Activated CD4-positive, alpha-beta T cell treated with anti-CD3 and anti-CD28 coated beads, Interleukin-2, amount 10 ng/mL, durations not matched to agents 7 days and 5 days (primary cell): ENCODE results near the gene MSH3. TPM values are rescaled to one million over a fixed set of nuclear protein-coding genes. Genes with fewer than 3 reads are reported as not detected.
A peak's percentile ranks its signal among the peaks of the same experiment; 100 is the strongest.
"Not testable (repeated sequence)": the region's sequence is repeated elsewhere in the genome, so short reads cannot be mapped to it uniquely, and the experiment has no call there.

ENCODE experiments used
- CTCF ChIA-PET: fragments of 350-600 bp; sonication (Branson Sonifier 250); formaldehyde crosslinking; loops from one replicate; lab custom pipeline; 2021; ENCODE audit warnings: antibody characterized with exemption; lab: Charles Lee
- POLR2A ChIA-PET: fragments of 350-600 bp; sonication (Branson Sonifier 250); formaldehyde crosslinking; loops from one replicate; lab custom pipeline; 2021; ENCODE audit warnings: antibody characterized with exemption; lab: Charles Lee
- DNase-seq: peaks from one replicate; pipeline ENCODE4 v3.0.0-alpha.2; 2020
- H3K27ac Mint-ChIP-seq: one replicate; pipeline ENCODE4 v1.8.0; 2021; ENCODE audit warnings: mild to moderate bottlenecking, moderate library complexity, mixed read lengths
- H3K27me3 Mint-ChIP-seq: one replicate; pipeline ENCODE4 v1.8.0; 2021; ENCODE audit warnings: mixed read lengths
- H3K36me3 Mint-ChIP-seq: one replicate; pipeline ENCODE4 v1.8.0; 2021; ENCODE audit warnings: low read depth, mixed read lengths
- H3K4me1 Mint-ChIP-seq: one replicate; pipeline ENCODE4 v1.8.0; 2021; ENCODE audit warnings: mixed read lengths
- H3K4me3 Mint-ChIP-seq: one replicate; pipeline ENCODE4 v1.8.0; 2021; ENCODE audit warnings: mild to moderate bottlenecking, moderate library complexity, mixed read lengths
- H3K9me3 Mint-ChIP-seq: one replicate; pipeline ENCODE4 v1.8.0; 2021; ENCODE audit warnings: mixed read lengths
- total RNA-seq, 2 experiments: library from RNA; stranded (reverse); gene quantifications; one replicate each; pipeline ENCODE4 v1.2.3, GENCODE V29; 2021

The MSH3 gene
- total RNA-seq, 2 experiments from 2014 or later = 23.2 to 25.4 TPM

GRCh38 chr5:80764786-80765185 lies 110.3 kb downstream of the MSH3 start:
- Mint-ChIP-seq H3K4me3 (no peak overlapping the region), H3K9me3 (peaks cover 8% of the 10 kb centered on the region), H3K4me1 (peaks cover 19% of the 10 kb centered on the region), H3K27me3 (no peaks in the 10 kb centered on the region), H3K36me3 (peaks cover 51% of the 10 kb centered on the region), H3K27ac (no peak overlapping the region)
- ChIA-PET CTCF (no interaction called here), POLR2A (no interaction called here)
- DNase-seq = no peak

- POLR2A ChIA-PET = no interaction called here
- Mint-ChIP-seq H3K4me3 (no peak overlapping the region), H3K27ac (no peak overlapping the region), H3K27me3 (no peaks in the 10 kb centered on the region), H3K36me3 (peaks cover 39% of the 10 kb centered on the region), H3K9me3 (no peaks in the 10 kb centered on the region), H3K4me1 (peaks cover 13% of the 10 kb centered on the region)
- CTCF ChIA-PET = interaction anchor here (1.0 kb wide), 1 partner anchor 14 kb away, joined by 3 read pairs; no protein-coding TSS in a partner anchor
- peak; percentile 34 for DNase-seq
Measured at GRCh38 chr5:80777347-80778287, 123.2 kb downstream of the MSH3 start.

GRCh38 chr5:80780024-80780423 lies 125.6 kb downstream of the MSH3 start:
- Mint-ChIP-seq H3K4me1 (peaks cover 13% of the 10 kb centered on the region), H3K27ac (no peak overlapping the region), H3K27me3 (no peaks in the 10 kb centered on the region), H3K4me3 (no peak overlapping the region), H3K9me3 (no peaks in the 10 kb centered on the region), H3K36me3 (peaks cover 42% of the 10 kb centered on the region)
- ChIA-PET POLR2A (no interaction called here), CTCF (no interaction called here)
- no peak for DNase-seq

GRCh38 chr5:80780761-80781285 lies 126.4 kb downstream of the MSH3 start:
- Mint-ChIP-seq H3K4me1 (peaks cover 13% of the 10 kb centered on the region), H3K27ac (no peak overlapping the region), H3K4me3 (no peak overlapping the region), H3K9me3 (no peaks in the 10 kb centered on the region), H3K36me3 (peaks cover 47% of the 10 kb centered on the region), H3K27me3 (no peaks in the 10 kb centered on the region)
- ChIA-PET CTCF (interaction anchor here (1.1 kb wide), 1 partner anchor 19 kb away, joined by 3 read pairs; no protein-coding TSS in a partner anchor), POLR2A (no interaction called here)
- no peak for DNase-seq

GRCh38 chr5:80781356-80781755 lies 126.9 kb downstream of the MSH3 start:
- CTCF ChIA-PET = interaction anchor here (1.1 kb wide), 1 partner anchor 19 kb away, joined by 3 read pairs; no protein-coding TSS in a partner anchor
- H3K4me3 Mint-ChIP-seq = no peak overlapping the region
- DNase-seq = no peak
- POLR2A ChIA-PET = no interaction called here
- no peaks in the 10 kb centered on the region for H3K9me3 Mint-ChIP-seq
- H3K27ac Mint-ChIP-seq = no peak overlapping the region
- peaks cover 47% of the 10 kb centered on the region for H3K36me3 Mint-ChIP-seq
- no peaks in the 10 kb centered on the region for H3K27me3 Mint-ChIP-seq
- H3K4me1 Mint-ChIP-seq = peaks cover 13% of the 10 kb centered on the region

- peaks cover 40% of the 10 kb centered on the region for H3K36me3 Mint-ChIP-seq
- no peak for DNase-seq
- ChIA-PET POLR2A (no interaction called here), CTCF (no interaction called here)
- H3K27ac Mint-ChIP-seq = no peak overlapping the region
- H3K27me3 Mint-ChIP-seq = no peaks in the 10 kb centered on the region
- no peak overlapping the region for H3K4me3 Mint-ChIP-seq
- peaks cover 8% of the 10 kb centered on the region for H3K4me1 Mint-ChIP-seq
- H3K9me3 Mint-ChIP-seq = no peaks in the 10 kb centered on the region
Measured at GRCh38 chr5:80782626-80783025, 128.2 kb downstream of the MSH3 start.

GRCh38 chr5:80783751-80784150 lies 129.3 kb downstream of the MSH3 start:
- H3K27me3 Mint-ChIP-seq, POLR2A ChIA-PET, H3K9me3 Mint-ChIP-seq, H3K27ac Mint-ChIP-seq, H3K4me1 Mint-ChIP-seq, DNase-seq, H3K4me3 Mint-ChIP-seq: not testable (repeated sequence)
- CTCF ChIA-PET = interaction anchor here (0.9 kb wide), 1 partner anchor 10 kb away, joined by 4 read pairs; no protein-coding TSS in a partner anchor
- H3K36me3 Mint-ChIP-seq = peaks cover 37% of the 10 kb centered on the region

DNA sequence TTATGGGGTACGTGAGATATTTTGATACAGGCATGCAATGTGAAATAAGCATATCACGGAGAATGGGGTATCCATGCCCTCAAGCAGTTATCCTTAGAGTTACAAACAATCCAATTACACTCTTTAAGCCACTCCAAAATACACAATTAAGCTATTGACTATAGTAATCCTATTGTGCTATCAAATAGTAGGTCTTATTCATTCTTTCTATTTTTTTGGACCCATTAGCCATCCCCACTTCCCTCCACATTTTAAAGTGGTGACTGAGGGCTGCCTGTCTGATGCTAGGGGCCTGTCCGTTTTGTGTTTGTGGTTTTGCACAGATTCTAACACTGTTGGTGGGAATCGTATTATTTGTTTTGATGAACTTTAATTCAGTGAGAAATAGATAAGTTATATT lies 130.0 kb downstream of the MSH3 start:
- POLR2A ChIA-PET = no interaction called here
- H3K27me3 Mint-ChIP-seq = no peaks in the 10 kb centered on the region
- CTCF ChIA-PET = interaction anchor here (0.9 kb wide), 1 partner anchor 9 kb away, joined by 4 read pairs; no protein-coding TSS in a partner anchor
- peaks cover 35% of the 10 kb centered on the region for H3K36me3 Mint-ChIP-seq
- no peak for DNase-seq
- H3K4me3 Mint-ChIP-seq = no peak overlapping the region
- no peaks in the 10 kb centered on the region for H3K9me3 Mint-ChIP-seq
- H3K27ac Mint-ChIP-seq = no peak overlapping the region
- peaks cover 2% of the 10 kb centered on the region for H3K4me1 Mint-ChIP-seq

DNA sequence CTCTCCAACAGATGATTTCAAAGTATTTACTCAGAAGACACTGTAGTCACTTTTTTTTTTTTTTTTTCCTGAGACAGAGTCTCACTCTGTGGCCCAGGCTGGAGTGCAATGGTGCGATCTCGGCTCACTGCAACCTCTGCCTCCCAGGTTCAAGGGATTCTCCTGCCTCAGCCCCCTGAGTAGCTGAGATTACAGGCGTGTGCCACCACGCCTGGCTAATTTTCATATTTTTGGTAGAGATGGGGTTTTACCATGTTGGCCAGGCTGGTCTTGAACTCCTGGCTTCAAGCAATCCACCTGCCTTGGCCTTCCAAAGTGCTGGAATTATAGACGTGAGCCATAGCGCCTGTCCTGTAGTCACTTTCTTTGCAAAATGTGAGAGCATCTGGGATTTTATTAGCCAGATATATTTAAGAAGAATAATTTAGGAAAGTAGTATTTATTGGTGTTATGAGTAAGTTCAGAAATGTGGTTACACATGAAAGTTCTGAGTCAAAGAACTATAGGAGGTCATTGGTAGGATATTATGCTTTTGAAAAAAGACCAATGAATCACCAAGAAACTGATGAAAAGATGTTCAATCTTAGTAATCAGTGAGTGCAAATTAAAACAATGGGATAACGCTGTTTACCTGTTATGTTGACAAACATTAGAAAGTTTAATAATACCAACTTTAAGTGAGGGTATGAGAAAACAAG lies 135.0 kb downstream of the MSH3 start:
- H3K9me3 Mint-ChIP-seq, DNase-seq, H3K27ac Mint-ChIP-seq, H3K27me3 Mint-ChIP-seq, CTCF ChIA-PET, H3K4me3 Mint-ChIP-seq, H3K4me1 Mint-ChIP-seq, POLR2A ChIA-PET: not testable (repeated sequence)
- peaks cover 24% of the 10 kb centered on the region for H3K36me3 Mint-ChIP-seq

DNA sequence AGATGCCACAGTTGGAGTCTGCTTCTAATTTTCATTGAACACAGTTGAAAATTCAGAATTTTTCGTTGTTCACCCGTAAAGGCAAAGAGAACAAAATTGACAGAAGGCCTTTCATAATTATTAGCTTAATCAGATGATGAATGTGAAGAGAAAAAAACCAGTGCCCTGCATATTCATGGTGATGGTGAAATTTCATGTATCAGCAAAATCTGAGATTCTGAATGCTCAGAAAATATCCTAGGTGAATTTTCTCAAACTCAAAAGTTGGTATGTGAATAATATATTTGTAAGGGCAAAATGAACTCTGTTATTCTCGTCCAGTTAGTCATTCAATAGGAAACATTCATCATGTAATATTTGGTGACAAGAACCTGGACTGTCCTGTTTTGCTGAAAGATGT lies 136.2 kb downstream of the MSH3 start:
- ChIA-PET CTCF (no interaction called here), POLR2A (interaction anchor here (0.6 kb wide), 1 partner anchor 25 kb away, joined by 3 read pairs; no protein-coding TSS in a partner anchor)
- no peak for DNase-seq
- H3K27ac Mint-ChIP-seq = no peak overlapping the region
- H3K27me3 Mint-ChIP-seq = no peaks in the 10 kb centered on the region
- H3K9me3 Mint-ChIP-seq = no peaks in the 10 kb centered on the region
- no peaks in the 10 kb centered on the region for H3K4me1 Mint-ChIP-seq
- peaks cover 18% of the 10 kb centered on the region for H3K36me3 Mint-ChIP-seq
- H3K4me3 Mint-ChIP-seq = no peak overlapping the region

DNA sequence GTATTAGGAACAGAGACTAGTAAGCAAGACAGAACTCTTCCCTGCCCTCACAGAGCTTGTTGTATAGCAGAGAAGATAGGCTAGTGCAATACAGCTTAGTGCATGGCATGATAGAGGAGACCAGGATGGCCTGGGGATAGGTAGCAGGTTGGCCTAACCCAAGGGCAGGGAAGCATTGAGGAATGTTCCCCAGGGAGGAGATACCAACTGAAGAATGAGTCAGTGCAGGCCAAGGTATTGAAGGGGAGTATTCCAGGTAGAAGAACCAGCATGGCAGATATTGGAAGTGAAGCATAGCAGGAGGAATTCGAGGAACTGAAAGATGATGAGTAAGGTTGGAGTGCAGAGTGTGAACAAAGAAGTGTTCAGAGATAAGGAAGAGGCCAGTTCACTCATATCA lies 138.9 kb downstream of the MSH3 start:
- Mint-ChIP-seq H3K4me1 (no peaks in the 10 kb centered on the region), H3K27me3 (no peaks in the 10 kb centered on the region), H3K27ac (no peak overlapping the region), H3K36me3 (peaks cover 26% of the 10 kb centered on the region), H3K4me3 (no peak overlapping the region), H3K9me3 (no peaks in the 10 kb centered on the region)
- ChIA-PET CTCF (interaction anchor here (1.1 to 1.2 kb wide), 2 partner anchors 9 to 37 kb away, joined by 3 to 4 read pairs; no protein-coding TSS in a partner anchor), POLR2A (no interaction called here)
- no peak for DNase-seq

- DNase-seq = no peak
- peaks cover 36% of the 10 kb centered on the region for H3K36me3 Mint-ChIP-seq
- H3K27me3 Mint-ChIP-seq = no peaks in the 10 kb centered on the region
- POLR2A ChIA-PET = no interaction called here
- H3K4me1 Mint-ChIP-seq = no peaks in the 10 kb centered on the region
- no peaks in the 10 kb centered on the region for H3K9me3 Mint-ChIP-seq
- H3K4me3 Mint-ChIP-seq = no peak overlapping the region
- no peak overlapping the region for H3K27ac Mint-ChIP-seq
- CTCF ChIA-PET = no interaction called here
Measured at GRCh38 chr5:80796846-80797245, 142.4 kb downstream of the MSH3 start.
